ENCODE data around the gene TTI1. TPM values are rescaled to one million over a fixed set of nuclear protein-coding genes. Genes with fewer than 3 reads are reported as not detected.

Gene TTI1
- total RNA-seq, 6 experiments from 2014 or later, result 11.8 to 17.9 (median 14.1) TPM

GRCh38 chr20:37958856-37959520 lies 74.3 kb downstream of the TTI1 start:
- Mint-ChIP-seq H3K36me3 (ENCODE audit: low read depth) (no peaks in the 10 kb centered on the region), H3K9me3 (no peaks in the 10 kb centered on the region), H3K4me3 (no peak overlapping the region), H3K27ac (no peak overlapping the region), H3K27me3 (ENCODE audit: insufficient read depth) (peaks cover 45% of the 10 kb centered on the region), H3K4me1 (ENCODE audit: low read depth) (no peaks in the 10 kb centered on the region)
- DNase-seq, result no peak
- TF ChIP-seq CTCF (IDR thresholded peaks at IDR 0.05), result no peak

- no peaks in the 10 kb centered on the region for H3K36me3 Mint-ChIP-seq (ENCODE audit: low read depth)
- TF ChIP-seq CTCF (IDR thresholded peaks at IDR 0.05), result no peak
- DNase-seq, result no peak
- H3K27me3 Mint-ChIP-seq (ENCODE audit: insufficient read depth), result peaks cover 44% of the 10 kb centered on the region
- peaks cover 10% of the 10 kb centered on the region; the same call in 1 of the 2 replicates for H3K9me3 Mint-ChIP-seq
- no peak overlapping the region for H3K4me3 Mint-ChIP-seq
- no peak overlapping the region for H3K27ac Mint-ChIP-seq
- H3K4me1 Mint-ChIP-seq (ENCODE audit: low read depth), result no peaks in the 10 kb centered on the region
Observed at GRCh38 chr20:37956107-37956585, 77.1 kb downstream of the TTI1 start.

- H3K4me3 Mint-ChIP-seq, result no peak overlapping the region
- H3K27me3 Mint-ChIP-seq (ENCODE audit: insufficient read depth), result peaks cover 44% of the 10 kb centered on the region
- H3K36me3 Mint-ChIP-seq (ENCODE audit: low read depth), result no peaks in the 10 kb centered on the region
Observed at GRCh38 chr20:37955511-37955910, 77.7 kb downstream of the TTI1 start.

GRCh38 chr20:37954626-37955025 lies 78.6 kb downstream of the TTI1 start:
- no peaks in the 10 kb centered on the region for H3K4me1 Mint-ChIP-seq (ENCODE audit: low read depth)
- TF ChIP-seq CTCF (IDR thresholded peaks at IDR 0.05), result no peak
- H3K27ac Mint-ChIP-seq, result no peak overlapping the region
- no peak overlapping the region for H3K4me3 Mint-ChIP-seq
- no peak for DNase-seq
- H3K27me3 Mint-ChIP-seq (ENCODE audit: insufficient read depth), result peaks cover 47% of the 10 kb centered on the region
- no peaks in the 10 kb centered on the region for H3K36me3 Mint-ChIP-seq (ENCODE audit: low read depth)
- peaks cover 10% of the 10 kb centered on the region; the same call in 1 of the 2 replicates for H3K9me3 Mint-ChIP-seq

More at GRCh38 chr20:37955511-37955910, 77.7 kb downstream of the TTI1 start:
- H3K4me1 Mint-ChIP-seq (ENCODE audit: low read depth), result no peaks in the 10 kb centered on the region
- H3K27ac Mint-ChIP-seq, result no peak overlapping the region
- no peak for DNase-seq
- TF ChIP-seq CTCF (IDR thresholded peaks at IDR 0.05), result no peak
- peaks cover 10% of the 10 kb centered on the region; the same call in 1 of the 2 replicates for H3K9me3 Mint-ChIP-seq

GRCh38 chr20:37954190-37954589 lies 79.1 kb downstream of the TTI1 start:
- Mint-ChIP-seq H3K4me1 (ENCODE audit: low read depth) (no peaks in the 10 kb centered on the region), H3K4me3 (no peak overlapping the region), H3K9me3 (peaks cover 10% of the 10 kb centered on the region; the same call in 1 of the 2 replicates), H3K36me3 (ENCODE audit: low read depth) (no peaks in the 10 kb centered on the region), H3K27ac (no peak overlapping the region), H3K27me3 (ENCODE audit: insufficient read depth) (peaks cover 50% of the 10 kb centered on the region)
- TF ChIP-seq CTCF (IDR thresholded peaks at IDR 0.05), result no peak
- DNase-seq, result no peak
